Loucy (cell line): ENCODE data around the gene MAP7.

ENCODE experiments used
- H2AFZ ChIP-seq: fragments of 200-600 bp; sonication (generic); 2 replicates; pipeline ENCODE4 v1.6.0; 2016; ENCODE audit warnings: antibody characterized with exemption, mild to moderate bottlenecking, low read length, moderate library complexity
- H3F3A ChIP-seq: fragments of 200-600 bp; 2 replicates; pipeline ENCODE4 v1.6.0; 2016; ENCODE audit warnings: antibody characterized with exemption, low read depth, mild to moderate bottlenecking
- H3K27me3 ChIP-seq: fragments of 200-600 bp; sonication (generic); 2 replicates; pipeline ENCODE4 v1.6.1; 2014; ENCODE audit warnings: low read length, mild to moderate bottlenecking; ENCODE audit not compliant: insufficient read depth, poor library complexity, severe bottlenecking
- H3K36me3 ChIP-seq: fragments of 200-600 bp; sonication (generic); 2 replicates; pipeline ENCODE4 v1.6.1; 2016; ENCODE audit warnings: low read length; ENCODE audit not compliant: insufficient read depth
- H3K4me1 ChIP-seq: fragments of 200-600 bp; sonication (generic); 2 replicates; pipeline ENCODE4 v1.5.1; 2014; ENCODE audit warnings: low read length, mild to moderate bottlenecking; ENCODE audit not compliant: insufficient read depth, poor library complexity, severe bottlenecking
- H3K4me2 ChIP-seq: fragments of 200-600 bp; sonication (generic); 2 replicates; pipeline ENCODE4 v1.6.0; 2014; ENCODE audit warnings: antibody characterized with exemption, low read length, low read depth, mild to moderate bottlenecking; ENCODE audit not compliant: poor library complexity, severe bottlenecking
- H3K4me3 ChIP-seq: fragments of 200-600 bp; sonication (generic); 2 replicates; pipeline ENCODE4 v1.5.1; 2014; ENCODE audit warnings: low read length, mild to moderate bottlenecking, mixed read lengths; ENCODE audit not compliant: poor library complexity, severe bottlenecking
- H3K79me2 ChIP-seq: fragments of 200-600 bp; sonication (generic); 2 replicates; pipeline ENCODE4 v1.6.1; 2014; ENCODE audit warnings: low read length; ENCODE audit not compliant: insufficient read depth
- H3K9ac ChIP-seq: fragments of 200-600 bp; sonication (generic); 2 replicates; pipeline ENCODE4 v1.6.0; 2014; ENCODE audit warnings: mild to moderate bottlenecking, low read depth, low read length, moderate library complexity; ENCODE audit not compliant: poor library complexity, severe bottlenecking
- H3K9me2 ChIP-seq: fragments of 200-600 bp; sonication (generic); replicated peaks from 2 replicates; pipeline ENCODE4 v1.6.1; 2016; ENCODE audit warnings: low read depth, low read length, mixed read lengths
- H3K9me3 ChIP-seq: fragments of 200-600 bp; sonication (generic); 2 replicates; pipeline ENCODE4 v1.6.1; 2014; ENCODE audit warnings: mild to moderate bottlenecking, antibody characterized with exemption, low read length, low read depth; ENCODE audit not compliant: insufficient read depth
- H4K20me1 ChIP-seq: fragments of 200-600 bp; sonication (generic); 2 replicates; pipeline ENCODE4 v1.6.0; 2014; ENCODE audit warnings: antibody characterized with exemption, low read length, mild to moderate bottlenecking; ENCODE audit not compliant: insufficient read depth, poor library complexity, severe bottlenecking
- CTCF ChIP-seq: fragments of 200-600 bp; sonication (generic); conservative IDR thresholded peaks from 2 replicates; pipeline ENCODE4 v1.5.1; 2014; ENCODE audit warnings: mild to moderate bottlenecking, antibody characterized with exemption, low read length
- EZH2phosphoT487 ChIP-seq: fragments of 200-600 bp; IDR thresholded peaks from 2 replicates; pipeline ENCODE4 v1.6.1; 2018; ENCODE audit warnings: antibody characterized with exemption, mild to moderate bottlenecking, moderate library complexity, borderline replicate concordance

Gene MAP7

GRCh38 chr6:136547871-136548270 lies 2.4 kb downstream of the MAP7 start:
- H3K4me3 ChIP-seq = no peak overlapping the region
- no peaks in the 10 kb centered on the region for H3K36me3 ChIP-seq
- H3K9me3 ChIP-seq = no peaks in the 10 kb centered on the region
- H2AFZ ChIP-seq = no peak overlapping the region
- H3K79me2 ChIP-seq = no peaks in the 10 kb centered on the region
- H3K4me1 ChIP-seq = no peaks in the 10 kb centered on the region
- no peak for TF ChIP-seq CTCF
- no peak for TF ChIP-seq EZH2phosphoT487
- H3K27me3 ChIP-seq = peaks cover 19% of the 10 kb centered on the region
- no peaks in the 10 kb centered on the region for H3F3A ChIP-seq
- no peak overlapping the region for H3K4me2 ChIP-seq
- no peak overlapping the region for H3K9ac ChIP-seq
- H4K20me1 ChIP-seq = no peaks in the 10 kb centered on the region
- no peaks in the 10 kb centered on the region for H3K9me2 ChIP-seq

GRCh38 chr6:136547336-136547735 lies 2.9 kb downstream of the MAP7 start:
- H3K4me1 ChIP-seq = no peaks in the 10 kb centered on the region
- H4K20me1 ChIP-seq = no peaks in the 10 kb centered on the region
- H3K9ac ChIP-seq = no peak overlapping the region
- H3K79me2 ChIP-seq = no peaks in the 10 kb centered on the region
- H2AFZ ChIP-seq = no peak overlapping the region
- H3K9me3 ChIP-seq = no peaks in the 10 kb centered on the region
- H3K36me3 ChIP-seq = no peaks in the 10 kb centered on the region
- H3F3A ChIP-seq = no peaks in the 10 kb centered on the region
- H3K4me3 ChIP-seq = no peak overlapping the region
- H3K9me2 ChIP-seq = no peaks in the 10 kb centered on the region
- H3K4me2 ChIP-seq = no peak overlapping the region
- TF ChIP-seq CTCF (peak; percentile 57), EZH2phosphoT487 (no peak)
- peaks cover 15% of the 10 kb centered on the region for H3K27me3 ChIP-seq

GRCh38 chr6:136546331-136546730 lies 3.9 kb downstream of the MAP7 start:
- Histone ChIP-seq H2AFZ (no peak overlapping the region), H3K4me3 (no peak overlapping the region), H3K36me3 (no peaks in the 10 kb centered on the region), H3K79me2 (no peaks in the 10 kb centered on the region), H3K9me2 (no peaks in the 10 kb centered on the region), H3K9ac (no peak overlapping the region), H3K4me2 (no peak overlapping the region), H4K20me1 (no peaks in the 10 kb centered on the region), H3F3A (no peaks in the 10 kb centered on the region), H3K9me3 (no peaks in the 10 kb centered on the region), H3K27me3 (peaks cover 10% of the 10 kb centered on the region), H3K4me1 (no peaks in the 10 kb centered on the region)
- no peak for TF ChIP-seq EZH2phosphoT487
- TF ChIP-seq CTCF = no peak
